Esophagus muscularis mucosa (tissue), 4 donors: Measurements from ENCODE around the gene PHACTR1. TPM values are rescaled to one million over a fixed set of nuclear protein-coding genes. Genes with fewer than 3 reads are reported as not detected.

ENCODE experiments used
- DNase-seq: peaks from one replicate; pipeline ENCODE4 v3.0.0-alpha.2; 2017; ENCODE audit errors: extremely low spot score
- H3K27ac ChIP-seq, 4 donors: fragments of 200-600 bp; sonication (generic); replicated peaks in 1 of 4; 1 replicate in 3 of 4; 2 replicates in 1 of 4; pipeline ENCODE4 v1.5.1; 2016 to 2019; ENCODE audit warnings: mild to moderate bottlenecking in 1 of 4
- H3K27me3 ChIP-seq, 4 donors: fragments of 200-600 bp; sonication (generic); one replicate each; pipeline versions ENCODE4 v1.5.1 to v1.6.0; 2016 to 2019
- H3K36me3 ChIP-seq, 4 donors: fragments of 200-600 bp; sonication (generic); one replicate each; pipeline ENCODE4 v1.5.1; 2016 to 2019
- H3K4me1 ChIP-seq, 4 donors: fragments of 200-600 bp; sonication (generic); one replicate each; pipeline ENCODE4 v1.5.1; 2016 to 2019
- H3K4me3 ChIP-seq, 4 donors: fragments of 200-600 bp; sonication (generic); 1 replicate in 2 of 4; 2 replicates in 2 of 4; pipeline ENCODE4 v1.5.1; 2016 to 2019; ENCODE audit warnings: mild to moderate bottlenecking in 4 of 4, moderate library complexity in 1 of 4
- H3K9me3 ChIP-seq, 4 donors: fragments of 200-600 bp; sonication (generic); 1 replicate in 3 of 4; 2 replicates in 1 of 4; pipeline ENCODE4 v1.5.1; 2016 to 2019
- EP300 ChIP-seq: sonication (generic); formaldehyde crosslinking; IDR thresholded peaks from one replicate; pipeline ENCODE4 v1.6.1; 2017; ENCODE audit warnings: antibody characterized with exemption
- POLR2A ChIP-seq: fragments of 450-650 bp; IDR thresholded peaks from one replicate; pipeline ENCODE4 v1.6.1; 2017; ENCODE audit warnings: antibody characterized with exemption, moderate library complexity, mild to moderate bottlenecking, low read depth
- POLR2AphosphoS5 ChIP-seq, 2 donors: sonication (generic); formaldehyde crosslinking; IDR thresholded peaks; one replicate each; pipeline ENCODE4 v1.6.1; 2017; ENCODE audit warnings: antibody characterized with exemption in 2 of 2
- WGBS: methylation state at CpG from one replicate; pipeline ENCODE4 v1.1.5; 2018; 5-methylcytosine and 5-hydroxymethylcytosine counted together
- intact Hi-C: fragments of 100-400 bp; cut with DNase I; formaldehyde crosslinking; loops from one replicate; pipeline ENCODE4 v1.15.1; 2023
- total RNA-seq, 4 donors: library from RNA; depleted of rRNA; stranded (reverse); fragments of >200 nt; gene quantifications; one replicate each; pipeline versions ENCODE4 v1.1.0 to v1.2.1, GENCODE V29; 2016
- TF ChIP-seq, protein P1 (sequence below), 3 experiments: fragments of 200-600 bp in 2 of 3; fragments of 450-650 bp in 1 of 3; sonication (generic) in 2 of 3; IDR thresholded peaks; one replicate each; pipeline ENCODE4 v1.5.1; 2017 to 2019; ENCODE audit warnings: antibody characterized with exemption in 3 of 3, mild to moderate bottlenecking in 2 of 3, moderate library complexity in 1 of 3

PHACTR1 gene
- total RNA-seq, 4 donors from 2014 or later = 0.83 to 4.2 (median 3.1) TPM

DNA sequence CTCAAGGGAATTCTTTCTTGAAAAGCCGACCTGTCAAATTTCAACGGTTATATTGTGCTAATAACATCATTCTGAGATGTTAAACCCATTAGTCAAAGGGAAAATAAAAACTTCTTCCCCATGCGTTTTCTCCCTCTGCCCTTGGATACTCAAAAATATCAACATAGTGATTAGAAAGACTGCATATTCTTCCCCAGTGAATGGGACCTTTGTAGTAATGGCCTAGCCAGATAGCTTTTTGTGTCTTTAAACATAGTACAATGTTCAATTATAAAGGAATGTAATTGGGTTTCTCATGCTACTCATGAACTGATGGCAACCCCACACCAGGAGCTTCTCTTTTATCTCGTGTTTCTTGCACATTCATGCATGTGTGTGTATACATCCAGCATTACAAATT lies 69.4 kb downstream of the PHACTR1 start:
- H3K27me3 ChIP-seq = peaks cover 0 to 4% (median 0%) of the 10 kb centered on the region in 4 donors
- intact Hi-C loops = no loop called here
- no peaks in the 10 kb centered on the region for H3K36me3 ChIP-seq
- no peak overlapping the region for H3K27ac ChIP-seq
- TF ChIP-seq, protein P1, sequence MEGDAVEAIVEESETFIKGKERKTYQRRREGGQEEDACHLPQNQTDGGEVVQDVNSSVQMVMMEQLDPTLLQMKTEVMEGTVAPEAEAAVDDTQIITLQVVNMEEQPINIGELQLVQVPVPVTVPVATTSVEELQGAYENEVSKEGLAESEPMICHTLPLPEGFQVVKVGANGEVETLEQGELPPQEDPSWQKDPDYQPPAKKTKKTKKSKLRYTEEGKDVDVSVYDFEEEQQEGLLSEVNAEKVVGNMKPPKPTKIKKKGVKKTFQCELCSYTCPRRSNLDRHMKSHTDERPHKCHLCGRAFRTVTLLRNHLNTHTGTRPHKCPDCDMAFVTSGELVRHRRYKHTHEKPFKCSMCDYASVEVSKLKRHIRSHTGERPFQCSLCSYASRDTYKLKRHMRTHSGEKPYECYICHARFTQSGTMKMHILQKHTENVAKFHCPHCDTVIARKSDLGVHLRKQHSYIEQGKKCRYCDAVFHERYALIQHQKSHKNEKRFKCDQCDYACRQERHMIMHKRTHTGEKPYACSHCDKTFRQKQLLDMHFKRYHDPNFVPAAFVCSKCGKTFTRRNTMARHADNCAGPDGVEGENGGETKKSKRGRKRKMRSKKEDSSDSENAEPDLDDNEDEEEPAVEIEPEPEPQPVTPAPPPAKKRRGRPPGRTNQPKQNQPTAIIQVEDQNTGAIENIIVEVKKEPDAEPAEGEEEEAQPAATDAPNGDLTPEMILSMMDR (IDR thresholded peaks at IDR 0.05) = no peak
- TF ChIP-seq POLR2AphosphoS5 (IDR thresholded peaks at IDR 0.05) = no peak
- no peak for TF ChIP-seq EP300
- no peak for TF ChIP-seq POLR2A
- no peaks in the 10 kb centered on the region for H3K4me1 ChIP-seq
- DNase-seq = no peak
- H3K4me3 ChIP-seq = no peak overlapping the region
- 69% methylated on average over 4 of the region's 4 CpGs for WGBS
- no peaks in the 10 kb centered on the region for H3K9me3 ChIP-seq

DNA sequence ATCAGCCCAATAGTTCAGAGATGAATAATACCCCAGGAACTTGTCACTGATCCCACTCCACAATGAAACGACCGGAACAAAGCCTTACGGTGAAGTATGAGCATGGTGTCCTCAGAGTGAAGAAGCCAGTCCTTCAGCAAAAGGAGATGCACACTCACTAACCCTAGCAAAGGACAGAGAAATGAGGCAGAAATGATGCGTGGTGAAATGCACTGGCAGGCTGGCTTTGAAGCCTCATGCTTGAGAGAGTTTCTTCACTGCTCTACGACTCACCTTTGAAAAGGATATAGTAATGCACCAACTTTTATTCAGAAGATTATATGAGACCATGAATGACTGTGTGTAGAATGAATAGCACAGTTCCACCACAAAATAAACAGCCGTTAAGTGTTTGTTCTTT lies 74.8 kb downstream of the PHACTR1 start:
- DNase-seq = no peak
- intact Hi-C loops = no loop called here
- WGBS = 81% methylated on average over 6 of the region's 6 CpGs

DNA sequence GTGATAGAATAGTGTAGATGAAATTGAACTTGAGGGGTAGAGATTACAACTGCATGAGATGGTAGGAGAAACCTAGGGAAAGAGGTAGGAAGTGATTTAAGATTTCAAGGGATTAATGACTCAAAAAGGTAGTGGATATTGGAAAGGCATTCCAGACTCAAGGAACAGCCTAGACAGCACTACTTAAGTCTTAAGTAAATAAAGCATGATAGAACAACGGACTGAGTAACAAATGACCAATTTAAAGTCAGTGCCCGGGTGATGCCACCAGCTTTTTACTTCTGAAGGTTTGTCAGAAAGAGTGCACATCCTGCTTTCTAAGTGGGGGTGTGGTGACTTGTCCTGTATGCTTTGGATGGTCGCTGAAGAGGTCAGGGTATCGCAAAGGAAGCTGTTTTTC lies 81.8 kb downstream of the PHACTR1 start:
- Histone ChIP-seq H3K4me1 (no peaks in the 10 kb centered on the region), H3K27ac (no peak overlapping the region), H3K4me3 (no peak overlapping the region), H3K9me3 (no peaks in the 10 kb centered on the region), H3K27me3 (no peaks in the 10 kb centered on the region), H3K36me3 (no peaks in the 10 kb centered on the region)
- intact Hi-C loops = no loop called here
- 78% methylated on average over 4 of the region's 4 CpGs for WGBS
- TF ChIP-seq, protein P1 (IDR thresholded peaks at IDR 0.05) = no peak
- TF ChIP-seq POLR2AphosphoS5 (IDR thresholded peaks at IDR 0.05) = no peak
- no peak for DNase-seq

More for the DNA sequence above, 74.8 kb downstream of the PHACTR1 start:
- Histone ChIP-seq H3K27ac (no peak overlapping the region), H3K9me3 (no peaks in the 10 kb centered on the region), H3K4me3 (no peak overlapping the region), H3K27me3 (no peaks in the 10 kb centered on the region), H3K4me1 (no peaks in the 10 kb centered on the region), H3K36me3 (no peaks in the 10 kb centered on the region)
- TF ChIP-seq, protein P1 (IDR thresholded peaks at IDR 0.05) = no peak
- TF ChIP-seq EP300 = no peak
- no peak for TF ChIP-seq POLR2AphosphoS5 (IDR thresholded peaks at IDR 0.05)
- no peak for TF ChIP-seq POLR2A

DNA sequence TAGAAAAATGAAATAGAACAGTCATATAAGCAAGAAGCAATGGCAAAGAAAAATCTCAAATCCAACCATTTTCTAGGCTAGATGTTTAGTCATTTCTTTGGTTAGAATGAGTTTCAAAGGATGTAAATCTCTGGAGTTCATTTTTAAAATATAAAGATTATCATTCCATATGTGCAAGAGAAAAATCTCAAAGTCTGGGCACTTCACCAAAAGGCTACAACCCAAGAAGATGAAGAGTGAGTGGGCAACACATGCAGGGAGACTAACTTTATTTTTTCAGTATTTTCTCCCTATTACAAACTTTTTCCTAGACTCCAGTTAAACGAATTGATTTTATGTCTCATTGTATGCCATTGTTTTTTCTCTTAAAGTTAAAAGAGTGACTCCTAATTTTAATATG lies 83.6 kb downstream of the PHACTR1 start:
- DNase-seq = no peak
- no peaks in the 10 kb centered on the region for H3K27me3 ChIP-seq
- no peak overlapping the region for H3K27ac ChIP-seq
- intact Hi-C loops = no loop called here
- no peaks in the 10 kb centered on the region for H3K9me3 ChIP-seq
- H3K4me3 ChIP-seq = no peak overlapping the region
- H3K4me1 ChIP-seq = no peaks in the 10 kb centered on the region
- 41% methylated on average over 1 of the region's 1 CpG for WGBS
- TF ChIP-seq POLR2A = no peak
- no peak for TF ChIP-seq EP300
- TF ChIP-seq, protein P1 (IDR thresholded peaks at IDR 0.05) = no peak
- TF ChIP-seq POLR2AphosphoS5 (IDR thresholded peaks at IDR 0.05) = no peak
- no peaks in the 10 kb centered on the region for H3K36me3 ChIP-seq

DNA sequence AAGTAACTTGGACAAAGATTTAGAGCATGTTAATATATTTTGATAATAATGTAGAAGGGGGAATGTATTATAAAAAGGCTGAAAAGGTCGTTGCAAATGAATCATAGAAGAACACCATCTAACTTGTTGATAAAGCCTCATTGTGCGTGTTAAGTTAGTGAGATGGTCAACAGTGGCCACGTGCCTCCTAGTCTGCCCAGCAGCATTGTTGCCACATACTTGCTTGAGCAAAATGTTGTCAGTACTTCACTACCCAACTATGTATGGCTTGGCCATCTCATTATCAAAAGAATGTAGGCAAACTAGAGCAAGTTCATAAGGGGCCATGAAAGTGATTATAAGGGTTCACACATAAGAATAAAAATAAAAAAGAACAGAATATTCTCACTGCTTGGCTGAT lies 84.6 kb downstream of the PHACTR1 start:
- no peaks in the 10 kb centered on the region for H3K27me3 ChIP-seq
- no peak overlapping the region for H3K4me3 ChIP-seq
- WGBS = 59% methylated on average over 3 of the region's 3 CpGs
- no peaks in the 10 kb centered on the region for H3K9me3 ChIP-seq
- TF ChIP-seq POLR2A = no peak
- TF ChIP-seq POLR2AphosphoS5 (IDR thresholded peaks at IDR 0.05) = no peak
- no peak for TF ChIP-seq EP300
- TF ChIP-seq, protein P1 (IDR thresholded peaks at IDR 0.05) = no peak
- intact Hi-C loops = no loop called here
- H3K27ac ChIP-seq = no peak overlapping the region
- no peak for DNase-seq
- no peaks in the 10 kb centered on the region for H3K36me3 ChIP-seq
- no peaks in the 10 kb centered on the region for H3K4me1 ChIP-seq
